ENCODE results near the gene CDK2AP2. TPM values are rescaled to one million over a fixed set of nuclear protein-coding genes. Genes with fewer than 3 reads are reported as not detected.
"Not testable (repeated sequence)": the region's sequence is repeated elsewhere in the genome, so short reads cannot be mapped to it uniquely, and the experiment has no call there.

Gene CDK2AP2
- total and polyA plus RNA-seq, 2 donors (not counting 1 experiment from before 2014, with no cell fraction given): 62.7 to 112 TPM

DNA sequence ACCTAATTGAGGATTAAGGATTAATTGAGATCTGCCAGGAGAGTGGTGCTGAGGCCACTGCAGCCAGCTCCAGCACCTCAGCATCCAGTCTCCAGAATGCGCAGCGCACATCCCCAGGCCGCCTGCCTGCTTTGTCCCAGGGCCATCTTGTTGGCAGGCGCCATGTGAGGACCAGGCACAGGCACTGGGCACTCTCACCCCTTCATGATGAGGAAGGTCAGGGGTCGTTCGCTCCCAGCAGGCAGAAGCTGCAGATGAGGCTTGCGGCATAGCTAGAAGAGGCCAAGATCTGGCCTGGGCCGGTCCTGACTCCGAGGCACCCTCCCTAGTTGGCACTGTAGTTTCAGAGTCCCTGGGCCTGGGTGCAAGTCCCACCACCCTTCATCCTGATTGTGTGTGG is 8.8 kb upstream of the CDK2AP2 start:
- Histone ChIP-seq H3K27ac (ENCODE audit: low read length in 2 of 2) (no peak overlapping the region), H3K27me3 (replicated peaks in 1 of 4; ENCODE audit: control extremely low read depth in 1 of 4, control insufficient read depth in 3 of 4, insufficient read depth in 4 of 4, low read length in 3 of 4) (peaks cover 0 to 18% (median 3%) of the 10 kb centered on the region in 4 experiments), H3K79me2 (ENCODE audit: control insufficient read depth, insufficient read depth, low read length) (no peaks in the 10 kb centered on the region), H3K4me3 (ENCODE audit: control extremely low read depth in 1 of 5, extremely low read depth in 1 of 5, insufficient read depth in 1 of 5, low read depth in 2 of 5, low read length in 4 of 5) (no peak overlapping the region), H3K4me2 (replicated peaks; ENCODE audit: low read depth, low read length, poor library complexity, severe bottlenecking) (no peak overlapping the region), H3K4me1 (ENCODE audit: control insufficient read depth in 2 of 2, insufficient read depth in 2 of 2, low read length in 2 of 2) (no peaks in the 10 kb centered on the region), H4K20me1 (ENCODE audit: control insufficient read depth, insufficient read depth, low read length, poor library complexity, severe bottlenecking) (no peaks in the 10 kb centered on the region), H2AFZ (ENCODE audit: insufficient read depth, low read depth, low read length, poor library complexity, severe bottlenecking) (no peak overlapping the region), H3K9me3 (ENCODE audit: control extremely low read depth in 1 of 3, control insufficient read depth in 2 of 3, insufficient read depth in 1 of 3, low read length in 2 of 3) (peaks cover 0 to 8% (median 0%) of the 10 kb centered on the region in 3 donors), H3K36me3 (replicated peaks in 1 of 2; ENCODE audit: control extremely low read depth in 1 of 2, control insufficient read depth in 1 of 2, extremely low read depth in 1 of 2, insufficient read depth in 2 of 2, low read length in 1 of 2) (no peaks in the 10 kb centered on the region), H3K9ac (ENCODE audit: low read length) (no peak overlapping the region)
- ATAC-seq (ENCODE audit: low read depth) (no peak), DNase-seq (no peak)
- CTCF ChIA-PET: no interaction called here
- POLR2A ChIA-PET: no interaction called here
- H3K27me3 Mint-ChIP-seq: peaks cover 24% of the 10 kb centered on the region
- no peaks in the 10 kb centered on the region for H3K4me1 Mint-ChIP-seq
- no peaks in the 10 kb centered on the region for H3K9me3 Mint-ChIP-seq (ENCODE audit: insufficient read depth)
- H3K27ac Mint-ChIP-seq: no peak overlapping the region
- intact Hi-C loops (cut with micrococcal nuclease): no loop called here
- H3K4me3 Mint-ChIP-seq: no peak overlapping the region
- WGBS (ENCODE audit: insufficient coverage): 100% methylated on average over 9 of the region's 9 CpGs
- TF ChIP-seq EZH2 (IDR thresholded peaks at IDR 0.05; ENCODE audit: borderline replicate concordance, insufficient read depth, low read depth, low read length, poor library complexity, severe bottlenecking): no peak
- TF ChIP-seq, protein P1, sequence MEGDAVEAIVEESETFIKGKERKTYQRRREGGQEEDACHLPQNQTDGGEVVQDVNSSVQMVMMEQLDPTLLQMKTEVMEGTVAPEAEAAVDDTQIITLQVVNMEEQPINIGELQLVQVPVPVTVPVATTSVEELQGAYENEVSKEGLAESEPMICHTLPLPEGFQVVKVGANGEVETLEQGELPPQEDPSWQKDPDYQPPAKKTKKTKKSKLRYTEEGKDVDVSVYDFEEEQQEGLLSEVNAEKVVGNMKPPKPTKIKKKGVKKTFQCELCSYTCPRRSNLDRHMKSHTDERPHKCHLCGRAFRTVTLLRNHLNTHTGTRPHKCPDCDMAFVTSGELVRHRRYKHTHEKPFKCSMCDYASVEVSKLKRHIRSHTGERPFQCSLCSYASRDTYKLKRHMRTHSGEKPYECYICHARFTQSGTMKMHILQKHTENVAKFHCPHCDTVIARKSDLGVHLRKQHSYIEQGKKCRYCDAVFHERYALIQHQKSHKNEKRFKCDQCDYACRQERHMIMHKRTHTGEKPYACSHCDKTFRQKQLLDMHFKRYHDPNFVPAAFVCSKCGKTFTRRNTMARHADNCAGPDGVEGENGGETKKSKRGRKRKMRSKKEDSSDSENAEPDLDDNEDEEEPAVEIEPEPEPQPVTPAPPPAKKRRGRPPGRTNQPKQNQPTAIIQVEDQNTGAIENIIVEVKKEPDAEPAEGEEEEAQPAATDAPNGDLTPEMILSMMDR (IDR thresholded peaks at IDR 0.05): no peak

DNA sequence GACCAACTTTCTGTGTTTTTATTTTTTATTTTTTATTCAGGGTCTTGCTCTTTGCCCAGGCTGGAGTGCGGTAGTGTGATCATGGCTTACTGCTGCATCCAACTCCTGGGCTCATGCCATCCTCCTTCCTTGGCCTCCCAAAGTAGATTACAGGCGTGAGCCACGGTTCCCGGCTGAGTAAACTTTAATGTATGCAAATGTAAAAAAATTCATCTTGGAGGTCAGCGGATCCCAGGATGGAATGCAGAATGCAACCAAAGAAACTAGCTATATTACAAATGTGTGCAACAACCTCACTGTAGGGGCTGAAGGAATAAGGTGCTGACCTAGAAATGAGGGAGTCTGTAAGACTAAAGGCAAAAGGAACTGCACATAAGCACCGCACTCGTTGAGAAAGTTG is 6.2 kb upstream of the CDK2AP2 start:
- WGBS (ENCODE audit: insufficient coverage): 83% methylated on average over 2 of the region's 7 CpGs
- Histone ChIP-seq H4K20me1 (ENCODE audit: control insufficient read depth, insufficient read depth, low read length, poor library complexity, severe bottlenecking) (no peaks in the 10 kb centered on the region), H3K27ac (ENCODE audit: low read length in 2 of 2) (no peak overlapping the region), H3K4me2 (replicated peaks; ENCODE audit: low read depth, low read length, poor library complexity, severe bottlenecking) (no peak overlapping the region), H3K4me1 (ENCODE audit: control insufficient read depth in 2 of 2, insufficient read depth in 2 of 2, low read length in 2 of 2) (peaks cover under 1 to 1% of the 10 kb centered on the region in 2 donors), H3K36me3 (replicated peaks in 1 of 2; ENCODE audit: control extremely low read depth in 1 of 2, control insufficient read depth in 1 of 2, extremely low read depth in 1 of 2, insufficient read depth in 2 of 2, low read length in 1 of 2) (no peaks in the 10 kb centered on the region), H2AFZ (ENCODE audit: insufficient read depth, low read depth, low read length, poor library complexity, severe bottlenecking) (no peak overlapping the region), H3K79me2 (ENCODE audit: control insufficient read depth, insufficient read depth, low read length) (no peaks in the 10 kb centered on the region), H3K27me3 (replicated peaks in 1 of 4; ENCODE audit: control extremely low read depth in 1 of 4, control insufficient read depth in 3 of 4, insufficient read depth in 4 of 4, low read length in 3 of 4) (peaks cover 0 to 27% (median 5%) of the 10 kb centered on the region in 4 experiments), H3K9me3 (ENCODE audit: control extremely low read depth in 1 of 3, control insufficient read depth in 2 of 3, insufficient read depth in 1 of 3, low read length in 2 of 3) (no peaks in the 10 kb centered on the region), H3K9ac (ENCODE audit: low read length) (no peak overlapping the region), H3K4me3 (ENCODE audit: control extremely low read depth in 1 of 5, extremely low read depth in 1 of 5, insufficient read depth in 1 of 5, low read depth in 2 of 5, low read length in 4 of 5) (no peak overlapping the region)
- TF ChIP-seq, protein P1 (IDR thresholded peaks at IDR 0.05): no peak
- no peak for TF ChIP-seq EZH2 (IDR thresholded peaks at IDR 0.05; ENCODE audit: borderline replicate concordance, insufficient read depth, low read depth, low read length, poor library complexity, severe bottlenecking)
- DNase-seq: no peak
- no peak for ATAC-seq (ENCODE audit: low read depth)
- Mint-ChIP-seq H3K9me3 (ENCODE audit: insufficient read depth) (no peaks in the 10 kb centered on the region), H3K4me3 (no peak overlapping the region), H3K27me3 (peaks cover 29% of the 10 kb centered on the region), H3K27ac (no peak overlapping the region), H3K4me1 (peaks cover 1% of the 10 kb centered on the region)
- CTCF ChIA-PET: no interaction called here
- intact Hi-C loops (cut with micrococcal nuclease): no loop called here
- POLR2A ChIA-PET: interaction anchor here (0.5 kb wide), 1 partner anchor 51 kb away, joined by 3 read pairs; no protein-coding TSS in a partner anchor

DNA sequence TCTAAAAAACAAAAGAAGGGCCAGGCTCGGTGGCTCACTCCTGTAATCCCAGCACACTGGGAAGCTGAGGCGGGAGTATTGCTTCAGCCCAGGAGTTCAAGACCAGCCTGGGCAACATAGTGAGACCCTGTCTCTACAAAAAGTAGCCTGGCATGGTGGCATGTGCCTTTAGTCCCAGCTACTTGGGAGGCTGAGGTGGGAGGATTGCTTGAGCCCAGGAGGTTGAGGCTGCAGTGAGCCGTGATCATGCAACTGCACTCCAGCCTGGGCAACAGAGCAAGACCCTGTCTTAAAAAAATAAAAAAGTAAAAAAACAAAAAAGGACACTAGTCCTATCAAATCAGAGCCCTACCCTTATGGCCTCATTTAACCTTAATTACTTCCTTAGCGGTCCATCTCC is 3.6 kb upstream of the CDK2AP2 start:
- H3K36me3 ChIP-seq (replicated peaks in 1 of 2; ENCODE audit: control extremely low read depth in 1 of 2, control insufficient read depth in 1 of 2, extremely low read depth in 1 of 2, insufficient read depth in 2 of 2, low read length in 1 of 2); H3K79me2 ChIP-seq (ENCODE audit: control insufficient read depth, insufficient read depth, low read length); ATAC-seq (ENCODE audit: low read depth); intact Hi-C loops (cut with micrococcal nuclease); H3K27ac ChIP-seq (ENCODE audit: low read length in 2 of 2); H3K9me3 Mint-ChIP-seq (ENCODE audit: insufficient read depth); H3K4me3 Mint-ChIP-seq; CTCF ChIA-PET; H3K27ac Mint-ChIP-seq; H3K4me3 ChIP-seq (ENCODE audit: control extremely low read depth in 1 of 5, extremely low read depth in 1 of 5, insufficient read depth in 1 of 5, low read depth in 2 of 5, low read length in 4 of 5); DNase-seq; H3K4me2 ChIP-seq (replicated peaks; ENCODE audit: low read depth, low read length, poor library complexity, severe bottlenecking); H2AFZ ChIP-seq (ENCODE audit: insufficient read depth, low read depth, low read length, poor library complexity, severe bottlenecking); H3K9ac ChIP-seq (ENCODE audit: low read length); H3K9me3 ChIP-seq (ENCODE audit: control extremely low read depth in 1 of 3, control insufficient read depth in 2 of 3, insufficient read depth in 1 of 3, low read length in 2 of 3); POLR2A ChIA-PET: not testable (repeated sequence)
- Mint-ChIP-seq H3K4me1 (peaks cover 15% of the 10 kb centered on the region), H3K27me3 (peaks cover 21% of the 10 kb centered on the region)
- Histone ChIP-seq H3K27me3 (replicated peaks in 1 of 4; ENCODE audit: control extremely low read depth in 1 of 4, control insufficient read depth in 3 of 4, insufficient read depth in 4 of 4, low read length in 3 of 4) (peaks cover 0 to 20% (median 5%) of the 10 kb centered on the region in 4 experiments), H3K4me1 (ENCODE audit: control insufficient read depth in 2 of 2, insufficient read depth in 2 of 2, low read length in 2 of 2) (peaks cover 17 to 20% of the 10 kb centered on the region in 2 donors), H4K20me1 (ENCODE audit: control insufficient read depth, insufficient read depth, low read length, poor library complexity, severe bottlenecking) (peaks cover 12% of the 10 kb centered on the region)
- 100% methylated on average over 2 of the region's 4 CpGs for WGBS (ENCODE audit: insufficient coverage)
